Right lobe of liver (tissue), 6 donors: ENCODE measurements around the gene LAMB1. TPM values are rescaled to one million over a fixed set of nuclear protein-coding genes. Genes with fewer than 3 reads are reported as not detected.

Experiments
- ATAC-seq, 4 donors: fragments of 200-7000 bp; cut with Tn5 transposase; one replicate each; pipeline ENCODE4 v1.9.1; 2020; ENCODE audit warnings: mild to moderate bottlenecking in 4 of 4, moderate library complexity in 4 of 4
- DNase-seq, 3 donors: peaks; one replicate each; pipeline ENCODE4 v3.0.0-alpha.2; 2020
- H3K27ac ChIP-seq, 3 donors: fragments of 200-600 bp; one replicate each; pipeline ENCODE4 v1.8.0; 2022
- H3K27me3 ChIP-seq, 2 donors: fragments of 200-600 bp; one replicate each; pipeline ENCODE4 v1.8.0; 2022
- H3K36me3 ChIP-seq, 4 donors: fragments of 200-600 bp; sonication (generic) in 1 of 4; one replicate each; pipeline versions ENCODE4 v1.5.1 to v1.8.0; 2017 to 2022; ENCODE audit warnings: control low read depth in 1 of 4
- H3K4me1 ChIP-seq, 4 donors: fragments of 200-600 bp; sonication (generic) in 1 of 4; one replicate each; pipeline versions ENCODE4 v1.5.1 to v1.8.0; 2017 to 2022; ENCODE audit warnings: control low read depth in 1 of 4
- H3K4me3 ChIP-seq, 3 donors: fragments of 200-600 bp; one replicate each; pipeline ENCODE4 v1.8.0; 2022
- H3K9me3 ChIP-seq, 4 donors: fragments of 200-600 bp; sonication (generic) in 1 of 4; one replicate each; pipeline versions ENCODE4 v1.5.1 to v1.8.0; 2017 to 2022; ENCODE audit warnings: control low read depth in 1 of 4
- POLR2A ChIP-seq: fragments of 450-650 bp; IDR thresholded peaks from one replicate; pipeline ENCODE4 v1.6.1; 2017; ENCODE audit warnings: antibody characterized with exemption, mild to moderate bottlenecking
- WGBS: methylation state at CpG from one replicate; pipeline ENCODE4 v1.1.6; 2018; ENCODE audit warnings: low coverage, low lambda C conversion rate; ENCODE audit not compliant: insufficient coverage; ENCODE audit errors: missing lambda C conversion rate; 5-methylcytosine and 5-hydroxymethylcytosine counted together
- intact Hi-C, 2 donors: fragments of 100-400 bp; cut with DNase I; formaldehyde crosslinking; loops; one replicate each; pipeline versions ENCODE4 v1.11.2 to v1.14.1; 2022
- total RNA-seq, 6 experiments: library from RNA; depleted of rRNA in 2 of 6; stranded (reverse); fragments of >200 nt in 2 of 6; fragmentation: NEBNext Ultra II Directional in 3 of 6; extraction: Animal tissue kit (Norgen Biotek cat#: 25700) in 3 of 6; gene quantifications; one replicate each; pipeline versions ENCODE4 v1.1.0 to v1.2.4, GENCODE V29; 2016 to 2023
- TF ChIP-seq, protein P1 (sequence below), 4 donors: fragments of 200-600 bp in 3 of 4; fragments of 450-650 bp in 1 of 4; IDR thresholded peaks; one replicate each; pipeline versions ENCODE4 v1.5.1 to v1.8.0; 2016 to 2022; ENCODE audit warnings: antibody characterized with exemption in 4 of 4, mild to moderate bottlenecking in 2 of 4
- donor health status: DM: no; HTN: yes; CAD: no.
- donor health status: DM: no; HTN: no; CAD: no.
- donor health status: DM: no; HTN: no; CAD: no.
- donor health status: DM: no; HTN: yes; CAD: no.
- donor health status: DM: no; HTN: yes; CAD: no.

Gene LAMB1
- total RNA-seq, 6 experiments from 2014 or later = 14.9 to 61.0 (median 28.9) TPM

- Histone ChIP-seq H3K27ac (no peak overlapping the region), H3K4me1 (peaks cover 0 to 14% (median 3%) of the 10 kb centered on the region in 4 donors), H3K4me3 (no peak overlapping the region), H3K9me3 (no peaks in the 10 kb centered on the region), H3K27me3 (no peaks in the 10 kb centered on the region), H3K36me3 (peaks cover 0 to 5% (median 0%) of the 10 kb centered on the region in 4 donors)
- WGBS = 70% methylated on average over 3 of the region's 3 CpGs
- ATAC-seq = no peak
- TF ChIP-seq POLR2A = no peak
- TF ChIP-seq, protein P1, sequence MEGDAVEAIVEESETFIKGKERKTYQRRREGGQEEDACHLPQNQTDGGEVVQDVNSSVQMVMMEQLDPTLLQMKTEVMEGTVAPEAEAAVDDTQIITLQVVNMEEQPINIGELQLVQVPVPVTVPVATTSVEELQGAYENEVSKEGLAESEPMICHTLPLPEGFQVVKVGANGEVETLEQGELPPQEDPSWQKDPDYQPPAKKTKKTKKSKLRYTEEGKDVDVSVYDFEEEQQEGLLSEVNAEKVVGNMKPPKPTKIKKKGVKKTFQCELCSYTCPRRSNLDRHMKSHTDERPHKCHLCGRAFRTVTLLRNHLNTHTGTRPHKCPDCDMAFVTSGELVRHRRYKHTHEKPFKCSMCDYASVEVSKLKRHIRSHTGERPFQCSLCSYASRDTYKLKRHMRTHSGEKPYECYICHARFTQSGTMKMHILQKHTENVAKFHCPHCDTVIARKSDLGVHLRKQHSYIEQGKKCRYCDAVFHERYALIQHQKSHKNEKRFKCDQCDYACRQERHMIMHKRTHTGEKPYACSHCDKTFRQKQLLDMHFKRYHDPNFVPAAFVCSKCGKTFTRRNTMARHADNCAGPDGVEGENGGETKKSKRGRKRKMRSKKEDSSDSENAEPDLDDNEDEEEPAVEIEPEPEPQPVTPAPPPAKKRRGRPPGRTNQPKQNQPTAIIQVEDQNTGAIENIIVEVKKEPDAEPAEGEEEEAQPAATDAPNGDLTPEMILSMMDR (IDR thresholded peaks at IDR 0.05) = no peak
- DNase-seq = no peak
- intact Hi-C loops = no loop called here
Observed at GRCh38 chr7:107944411-107945169, 58.4 kb downstream of the LAMB1 start.

DNA sequence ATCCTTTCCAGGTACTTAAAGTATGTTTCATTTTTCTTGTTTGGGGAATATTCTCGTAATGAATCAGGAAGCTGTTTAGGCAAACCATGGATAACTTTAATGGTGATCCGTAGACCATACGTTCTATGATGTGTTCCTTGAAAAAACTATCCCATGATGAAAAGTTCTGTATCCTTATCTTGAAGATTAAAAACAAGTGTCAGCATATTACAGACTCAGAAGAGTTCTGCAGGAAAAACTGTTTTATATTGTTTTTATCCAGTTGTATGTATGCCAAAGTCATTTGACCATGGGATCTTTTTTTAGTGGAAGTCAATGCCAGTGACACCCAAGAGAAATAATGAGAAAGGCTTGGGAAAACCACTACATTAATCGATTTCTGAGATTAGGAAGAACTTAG lies 59.9 kb downstream of the LAMB1 start:
- TF ChIP-seq, protein P1 (IDR thresholded peaks at IDR 0.05) = no peak
- TF ChIP-seq POLR2A = no peak
- Histone ChIP-seq H3K4me3 (no peak overlapping the region), H3K36me3 (peaks cover 0 to 5% (median 0%) of the 10 kb centered on the region in 4 donors), H3K9me3 (no peaks in the 10 kb centered on the region), H3K27ac (no peak overlapping the region), H3K27me3 (no peaks in the 10 kb centered on the region), H3K4me1 (no peaks in the 10 kb centered on the region)
- WGBS = 72% methylated on average over 4 of the region's 4 CpGs
- ATAC-seq (no peak), DNase-seq (no peak)
- intact Hi-C loops = no loop called here

- H3K9me3 ChIP-seq = no peaks in the 10 kb centered on the region
- TF ChIP-seq, protein P1 (IDR thresholded peaks at IDR 0.05) = no peak
- no peak for TF ChIP-seq POLR2A
- 73% methylated on average over 2 of the region's 4 CpGs for WGBS
- intact Hi-C loops = no loop called here
- H3K27ac ChIP-seq = no peak overlapping the region
- ATAC-seq = no peak
- DNase-seq = no peak
- no peaks in the 10 kb centered on the region for H3K4me1 ChIP-seq
- no peak overlapping the region for H3K4me3 ChIP-seq
- H3K36me3 ChIP-seq = peaks cover 0 to 5% (median 0%) of the 10 kb centered on the region in 4 donors
- no peaks in the 10 kb centered on the region for H3K27me3 ChIP-seq
Observed at GRCh38 chr7:107940951-107941350, 62.0 kb downstream of the LAMB1 start.

DNA sequence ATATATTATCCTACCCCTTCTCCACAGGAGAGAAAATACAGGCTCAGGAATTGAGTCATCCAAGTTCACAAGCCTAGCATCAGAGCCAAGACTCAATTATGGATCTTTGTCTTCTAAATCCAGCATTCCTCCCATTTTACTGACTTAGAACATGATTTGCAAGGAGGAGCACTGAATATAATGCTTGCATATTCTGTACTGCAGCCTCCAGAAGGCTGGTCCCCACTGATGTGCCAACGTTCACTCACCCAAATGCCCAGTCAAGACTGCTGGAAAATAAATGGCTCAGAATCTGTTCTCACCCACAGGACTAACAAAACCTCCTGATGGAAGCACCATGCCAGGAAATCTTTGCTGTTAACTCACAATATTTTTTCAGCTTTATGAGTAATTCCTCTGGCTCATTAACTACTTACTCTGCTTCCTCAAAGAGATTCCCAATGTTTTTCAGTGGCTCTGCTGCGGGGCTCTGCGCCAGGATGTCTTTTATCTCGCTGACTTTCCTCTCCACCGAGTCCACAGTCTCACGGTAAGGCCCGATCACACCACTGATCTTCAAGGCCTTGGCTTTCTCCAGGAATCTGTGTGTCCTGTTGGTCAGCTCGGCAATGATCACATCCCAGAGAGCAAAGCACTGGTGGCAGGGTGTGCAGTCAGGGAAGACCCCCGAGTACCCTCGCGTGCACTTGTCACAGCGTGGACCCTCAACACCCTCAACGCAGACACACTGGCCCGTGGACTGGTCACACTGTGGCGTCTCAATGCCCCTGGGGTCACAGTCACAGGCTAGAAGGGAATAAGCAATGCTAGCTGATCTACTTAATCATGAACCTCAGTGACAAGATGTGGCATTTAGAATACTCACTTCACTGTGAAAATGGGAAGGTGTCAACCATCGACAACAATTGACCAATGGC lies 63.1 kb downstream of the LAMB1 start:
- Histone ChIP-seq H3K4me1 (no peaks in the 10 kb centered on the region), H3K4me3 (no peak overlapping the region), H3K27ac (peak overlapping the region in 1 of 3 donors; percentile 3), H3K9me3 (no peaks in the 10 kb centered on the region), H3K27me3 (no peaks in the 10 kb centered on the region), H3K36me3 (peaks cover 0 to 5% (median 0%) of the 10 kb centered on the region in 4 donors)
- TF ChIP-seq, protein P1 (IDR thresholded peaks at IDR 0.05) = no peak
- no peak for TF ChIP-seq POLR2A
- ATAC-seq = peak; percentile 21 to 76 (median 48)
- no peak for DNase-seq
- intact Hi-C loops = no loop called here
- 72% methylated on average over 9 of the region's 16 CpGs for WGBS
